ENCODE measurements around the gene JDP2. TPM values are rescaled to one million over a fixed set of nuclear protein-coding genes. Genes with fewer than 3 reads are reported as not detected.

The JDP2 gene
- total RNA-seq, 1 experiment from 2014 or later = 23.3 TPM

DNA sequence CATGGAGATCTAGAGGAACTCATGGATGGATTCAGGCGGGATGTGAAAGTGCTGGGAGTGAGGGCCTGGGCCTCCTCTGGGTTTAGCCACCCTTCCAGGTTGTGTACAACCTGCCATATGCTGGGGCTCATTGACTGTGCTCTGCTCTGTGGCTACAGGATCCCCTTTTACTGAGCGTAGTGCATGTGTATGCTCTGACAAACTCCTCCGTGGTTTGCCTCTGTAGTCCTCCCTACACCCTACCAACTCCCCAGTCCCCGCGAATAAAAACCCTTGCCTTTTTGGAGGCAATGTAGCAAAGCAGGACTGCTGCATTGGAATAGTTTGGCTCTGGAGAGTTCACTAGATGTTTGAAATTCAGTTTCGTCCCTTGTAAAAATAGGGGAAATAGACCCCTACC, 17.4 kb downstream of the JDP2 start (continued):
- TF ChIP-seq, protein P1, sequence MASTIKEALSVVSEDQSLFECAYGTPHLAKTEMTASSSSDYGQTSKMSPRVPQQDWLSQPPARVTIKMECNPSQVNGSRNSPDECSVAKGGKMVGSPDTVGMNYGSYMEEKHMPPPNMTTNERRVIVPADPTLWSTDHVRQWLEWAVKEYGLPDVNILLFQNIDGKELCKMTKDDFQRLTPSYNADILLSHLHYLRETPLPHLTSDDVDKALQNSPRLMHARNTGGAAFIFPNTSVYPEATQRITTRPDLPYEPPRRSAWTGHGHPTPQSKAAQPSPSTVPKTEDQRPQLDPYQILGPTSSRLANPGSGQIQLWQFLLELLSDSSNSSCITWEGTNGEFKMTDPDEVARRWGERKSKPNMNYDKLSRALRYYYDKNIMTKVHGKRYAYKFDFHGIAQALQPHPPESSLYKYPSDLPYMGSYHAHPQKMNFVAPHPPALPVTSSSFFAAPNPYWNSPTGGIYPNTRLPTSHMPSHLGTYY (CRISPR knock-in tag; IDR thresholded peaks at IDR 0.05) = no peak
- TF ChIP-seq ESRRA (CRISPR knock-in tag; IDR thresholded peaks at IDR 0.05; ENCODE audit: borderline replicate concordance) (no peak), ZNF671 (CRISPR knock-in tag; IDR thresholded peaks at IDR 0.05) (no peak)

DNA sequence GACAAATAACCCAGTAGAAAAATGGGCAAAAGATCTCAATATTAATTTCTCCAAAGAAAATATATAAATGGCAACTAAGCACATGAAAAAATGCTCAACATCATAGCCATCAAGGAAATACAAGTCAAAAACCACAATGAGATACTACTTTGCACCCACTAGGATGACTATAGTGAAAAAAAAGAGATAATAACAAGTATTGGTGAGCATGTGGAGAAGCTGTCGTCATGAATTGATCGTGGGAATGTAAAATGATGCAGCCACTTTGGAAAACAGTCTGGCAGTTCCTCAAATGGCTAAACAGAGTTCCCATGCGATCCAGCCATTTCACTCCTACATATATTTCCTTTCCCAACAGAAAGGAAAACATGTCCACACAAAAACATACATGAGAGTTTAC, 18.1 kb downstream of the JDP2 start:
- Mint-ChIP-seq H3K36me3 (peaks cover 9% of the 10 kb centered on the region), H3K27ac (no peak overlapping the region), H3K27me3 (ENCODE audit: low read depth) (no peaks in the 10 kb centered on the region), H3K4me3 (no peak overlapping the region), H3K9me3 (no peaks in the 10 kb centered on the region), H3K4me1 (peaks cover 30% of the 10 kb centered on the region)
- TF ChIP-seq TCF7 (CRISPR knock-in tag; IDR thresholded peaks at IDR 0.05; ENCODE audit: low read depth) (no peak), NR2C2 (CRISPR knock-in tag; IDR thresholded peaks at IDR 0.05) (no peak), ZNF671 (CRISPR knock-in tag; IDR thresholded peaks at IDR 0.05) (no peak), EMX1 (CRISPR knock-in tag; IDR thresholded peaks at IDR 0.05) (no peak), NFATC4 (CRISPR knock-in tag; IDR thresholded peaks at IDR 0.05) (no peak), GTF2I (CRISPR knock-in tag; conservative IDR thresholded peaks at IDR 0.05) (no peak), TP53 (CRISPR knock-in tag; IDR thresholded peaks at IDR 0.05) (no peak), NFE2L1 (CRISPR knock-in tag; IDR thresholded peaks at IDR 0.05) (no peak), TEAD4 (CRISPR knock-in tag; IDR thresholded peaks at IDR 0.05) (no peak), RELA (CRISPR knock-in tag; IDR thresholded peaks at IDR 0.05; ENCODE audit: borderline replicate concordance) (no peak)
- TF ChIP-seq, protein P2, sequence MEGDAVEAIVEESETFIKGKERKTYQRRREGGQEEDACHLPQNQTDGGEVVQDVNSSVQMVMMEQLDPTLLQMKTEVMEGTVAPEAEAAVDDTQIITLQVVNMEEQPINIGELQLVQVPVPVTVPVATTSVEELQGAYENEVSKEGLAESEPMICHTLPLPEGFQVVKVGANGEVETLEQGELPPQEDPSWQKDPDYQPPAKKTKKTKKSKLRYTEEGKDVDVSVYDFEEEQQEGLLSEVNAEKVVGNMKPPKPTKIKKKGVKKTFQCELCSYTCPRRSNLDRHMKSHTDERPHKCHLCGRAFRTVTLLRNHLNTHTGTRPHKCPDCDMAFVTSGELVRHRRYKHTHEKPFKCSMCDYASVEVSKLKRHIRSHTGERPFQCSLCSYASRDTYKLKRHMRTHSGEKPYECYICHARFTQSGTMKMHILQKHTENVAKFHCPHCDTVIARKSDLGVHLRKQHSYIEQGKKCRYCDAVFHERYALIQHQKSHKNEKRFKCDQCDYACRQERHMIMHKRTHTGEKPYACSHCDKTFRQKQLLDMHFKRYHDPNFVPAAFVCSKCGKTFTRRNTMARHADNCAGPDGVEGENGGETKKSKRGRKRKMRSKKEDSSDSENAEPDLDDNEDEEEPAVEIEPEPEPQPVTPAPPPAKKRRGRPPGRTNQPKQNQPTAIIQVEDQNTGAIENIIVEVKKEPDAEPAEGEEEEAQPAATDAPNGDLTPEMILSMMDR (IDR thresholded peaks at IDR 0.05) = no peak
- TF ChIP-seq, protein P3, sequence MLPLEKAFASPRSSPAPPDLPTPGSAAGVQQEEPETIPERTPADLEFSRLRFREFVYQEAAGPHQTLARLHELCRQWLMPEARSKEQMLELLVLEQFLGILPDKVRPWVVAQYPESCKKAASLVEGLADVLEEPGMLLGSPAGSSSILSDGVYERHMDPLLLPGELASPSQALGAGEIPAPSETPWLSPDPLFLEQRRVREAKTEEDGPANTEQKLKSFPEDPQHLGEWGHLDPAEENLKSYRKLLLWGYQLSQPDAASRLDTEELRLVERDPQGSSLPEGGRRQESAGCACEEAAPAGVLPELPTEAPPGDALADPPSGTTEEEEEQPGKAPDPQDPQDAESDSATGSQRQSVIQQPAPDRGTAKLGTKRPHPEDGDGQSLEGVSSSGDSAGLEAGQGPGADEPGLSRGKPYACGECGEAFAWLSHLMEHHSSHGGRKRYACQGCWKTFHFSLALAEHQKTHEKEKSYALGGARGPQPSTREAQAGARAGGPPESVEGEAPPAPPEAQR (CRISPR knock-in tag; IDR thresholded peaks at IDR 0.05) = no peak
- TF ChIP-seq, protein P4, sequence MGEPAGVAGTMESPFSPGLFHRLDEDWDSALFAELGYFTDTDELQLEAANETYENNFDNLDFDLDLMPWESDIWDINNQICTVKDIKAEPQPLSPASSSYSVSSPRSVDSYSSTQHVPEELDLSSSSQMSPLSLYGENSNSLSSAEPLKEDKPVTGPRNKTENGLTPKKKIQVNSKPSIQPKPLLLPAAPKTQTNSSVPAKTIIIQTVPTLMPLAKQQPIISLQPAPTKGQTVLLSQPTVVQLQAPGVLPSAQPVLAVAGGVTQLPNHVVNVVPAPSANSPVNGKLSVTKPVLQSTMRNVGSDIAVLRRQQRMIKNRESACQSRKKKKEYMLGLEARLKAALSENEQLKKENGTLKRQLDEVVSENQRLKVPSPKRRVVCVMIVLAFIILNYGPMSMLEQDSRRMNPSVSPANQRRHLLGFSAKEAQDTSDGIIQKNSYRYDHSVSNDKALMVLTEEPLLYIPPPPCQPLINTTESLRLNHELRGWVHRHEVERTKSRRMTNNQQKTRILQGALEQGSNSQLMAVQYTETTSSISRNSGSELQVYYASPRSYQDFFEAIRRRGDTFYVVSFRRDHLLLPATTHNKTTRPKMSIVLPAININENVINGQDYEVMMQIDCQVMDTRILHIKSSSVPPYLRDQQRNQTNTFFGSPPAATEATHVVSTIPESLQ (CRISPR knock-in tag; IDR thresholded peaks at IDR 0.05) = no peak
- CTCF ChIA-PET = no interaction called here
- POLR2A ChIA-PET = no interaction called here
- ATAC-seq (no peak), DNase-seq (ENCODE audit: low spot score) (no peak)

DNA sequence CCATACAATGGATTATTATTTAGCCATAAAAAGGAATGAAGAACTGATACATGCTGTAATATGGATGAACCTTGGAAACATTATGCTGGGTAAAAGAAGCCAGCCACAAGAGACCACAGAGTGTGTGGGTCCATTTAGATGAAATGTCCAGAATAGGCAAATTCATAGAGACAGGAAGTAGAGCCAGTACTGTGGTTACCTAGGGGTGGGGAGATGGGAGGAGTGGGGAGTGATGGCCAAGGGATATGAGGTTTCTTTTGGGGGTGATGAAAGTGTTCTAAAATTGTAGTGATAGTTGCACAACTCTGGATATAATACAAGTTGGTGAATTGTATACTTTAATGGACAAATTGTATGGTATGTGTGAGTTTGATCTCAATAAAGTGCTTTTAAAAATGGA, 18.6 kb downstream of the JDP2 start:
- ChIA-PET POLR2A (no interaction called here), CTCF (no interaction called here)
- Mint-ChIP-seq H3K4me3 (no peak overlapping the region), H3K27ac (no peak overlapping the region), H3K27me3 (ENCODE audit: low read depth) (no peaks in the 10 kb centered on the region), H3K4me1 (peaks cover 35% of the 10 kb centered on the region), H3K9me3 (no peaks in the 10 kb centered on the region), H3K36me3 (peaks cover 9% of the 10 kb centered on the region)
- ATAC-seq (no peak), DNase-seq (ENCODE audit: low spot score) (no peak)
- TF ChIP-seq TP53 (CRISPR knock-in tag; IDR thresholded peaks at IDR 0.05) = no peak
- no peak for TF ChIP-seq GTF2I (CRISPR knock-in tag; conservative IDR thresholded peaks at IDR 0.05)
- TF ChIP-seq, protein P5, sequence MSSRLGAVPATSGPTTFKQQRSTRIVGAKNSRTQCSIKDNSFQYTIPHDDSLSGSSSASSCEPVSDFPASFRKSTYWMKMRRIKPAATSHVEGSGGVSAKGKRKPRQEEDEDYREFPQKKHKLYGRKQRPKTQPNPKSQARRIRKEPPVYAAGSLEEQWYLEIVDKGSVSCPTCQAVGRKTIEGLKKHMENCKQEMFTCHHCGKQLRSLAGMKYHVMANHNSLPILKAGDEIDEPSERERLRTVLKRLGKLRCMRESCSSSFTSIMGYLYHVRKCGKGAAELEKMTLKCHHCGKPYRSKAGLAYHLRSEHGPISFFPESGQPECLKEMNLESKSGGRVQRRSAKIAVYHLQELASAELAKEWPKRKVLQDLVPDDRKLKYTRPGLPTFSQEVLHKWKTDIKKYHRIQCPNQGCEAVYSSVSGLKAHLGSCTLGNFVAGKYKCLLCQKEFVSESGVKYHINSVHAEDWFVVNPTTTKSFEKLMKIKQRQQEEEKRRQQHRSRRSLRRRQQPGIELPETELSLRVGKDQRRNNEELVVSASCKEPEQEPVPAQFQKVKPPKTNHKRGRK (CRISPR knock-in tag; IDR thresholded peaks at IDR 0.05; ENCODE audit: borderline replicate concordance) = no peak
- no peak for TF ChIP-seq CREM (CRISPR knock-in tag; IDR thresholded peaks at IDR 0.05)
- TF ChIP-seq, protein P6, sequence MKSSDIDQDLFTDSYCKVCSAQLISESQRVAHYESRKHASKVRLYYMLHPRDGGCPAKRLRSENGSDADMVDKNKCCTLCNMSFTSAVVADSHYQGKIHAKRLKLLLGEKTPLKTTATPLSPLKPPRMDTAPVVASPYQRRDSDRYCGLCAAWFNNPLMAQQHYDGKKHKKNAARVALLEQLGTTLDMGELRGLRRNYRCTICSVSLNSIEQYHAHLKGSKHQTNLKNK (CRISPR knock-in tag; IDR thresholded peaks at IDR 0.05) = no peak
- TF ChIP-seq NR2C2 (CRISPR knock-in tag; IDR thresholded peaks at IDR 0.05) = no peak
- no peak for TF ChIP-seq FOXK1 (CRISPR knock-in tag; IDR thresholded peaks at IDR 0.05)
- TF ChIP-seq ATF1 (CRISPR knock-in tag; IDR thresholded peaks at IDR 0.05) = no peak
- no peak for TF ChIP-seq PRRX2 (CRISPR knock-in tag; IDR thresholded peaks at IDR 0.05)
- no peak for TF ChIP-seq ZNF232 (CRISPR knock-in tag; IDR thresholded peaks at IDR 0.05)
- TF ChIP-seq, protein P7, sequence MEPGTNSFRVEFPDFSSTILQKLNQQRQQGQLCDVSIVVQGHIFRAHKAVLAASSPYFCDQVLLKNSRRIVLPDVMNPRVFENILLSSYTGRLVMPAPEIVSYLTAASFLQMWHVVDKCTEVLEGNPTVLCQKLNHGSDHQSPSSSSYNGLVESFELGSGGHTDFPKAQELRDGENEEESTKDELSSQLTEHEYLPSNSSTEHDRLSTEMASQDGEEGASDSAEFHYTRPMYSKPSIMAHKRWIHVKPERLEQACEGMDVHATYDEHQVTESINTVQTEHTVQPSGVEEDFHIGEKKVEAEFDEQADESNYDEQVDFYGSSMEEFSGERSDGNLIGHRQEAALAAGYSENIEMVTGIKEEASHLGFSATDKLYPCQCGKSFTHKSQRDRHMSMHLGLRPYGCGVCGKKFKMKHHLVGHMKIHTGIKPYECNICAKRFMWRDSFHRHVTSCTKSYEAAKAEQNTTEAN (CRISPR knock-in tag; IDR thresholded peaks at IDR 0.05) = no peak
- TF ChIP-seq RORB (CRISPR knock-in tag; IDR thresholded peaks at IDR 0.05) = no peak
- no peak for TF ChIP-seq OVOL2 (CRISPR knock-in tag; IDR thresholded peaks at IDR 0.05; ENCODE audit: borderline replicate concordance)
- TF ChIP-seq ZNF138 (CRISPR knock-in tag; conservative IDR thresholded peaks at IDR 0.05) = no peak
